OCI-LY1 (cell line): ENCODE measurements around the gene USPL1.

ENCODE experiments used
- H2AFZ ChIP-seq: fragments of 200-600 bp; sonication (generic), shearing (Covaris generic); 2 replicates; pipeline ENCODE4 v1.6.0; 2014; ENCODE audit warnings: antibody characterized with exemption, mild to moderate bottlenecking, low read length
- H3F3A ChIP-seq: fragments of 200-600 bp; sonication (generic), shearing (Covaris generic); 2 replicates; pipeline ENCODE4 v1.6.0; 2014; ENCODE audit warnings: mild to moderate bottlenecking, antibody characterized with exemption, low read length, moderate library complexity; ENCODE audit not compliant: insufficient read depth
- H3K27ac ChIP-seq: fragments of 200-600 bp; sonication (generic); 2 replicates; pipeline ENCODE4 v1.5.1; 2014; ENCODE audit warnings: low read length, mixed run types, mild to moderate bottlenecking, low read depth; ENCODE audit not compliant: poor library complexity, severe bottlenecking
- H3K27me3 ChIP-seq: fragments of 200-600 bp; sonication (generic); 2 replicates; pipeline ENCODE4 v1.6.0; 2014; ENCODE audit warnings: antibody characterized with exemption, mild to moderate bottlenecking, low read length, moderate library complexity; ENCODE audit not compliant: insufficient read depth
- H3K36me3 ChIP-seq: fragments of 200-600 bp; sonication (generic); 2 replicates; pipeline ENCODE4 v1.6.1; 2014; ENCODE audit warnings: mild to moderate bottlenecking, antibody characterized with exemption, low read length, moderate library complexity, mixed read lengths; ENCODE audit not compliant: insufficient read depth
- H3K4me1 ChIP-seq: fragments of 200-600 bp; sonication (generic); 2 replicates; pipeline ENCODE4 v1.5.1; 2014; ENCODE audit warnings: mild to moderate bottlenecking, low read length, moderate library complexity; ENCODE audit not compliant: insufficient read depth, severe bottlenecking
- H3K4me2 ChIP-seq: fragments of 200-600 bp; sonication (generic), shearing (Covaris generic); 2 replicates; pipeline ENCODE4 v1.6.1; 2014; ENCODE audit warnings: low read length
- H3K4me3 ChIP-seq: fragments of 200-600 bp; sonication (generic); 2 replicates; pipeline ENCODE4 v1.5.1; 2014; ENCODE audit warnings: low read length, low read depth, mild to moderate bottlenecking, mixed read lengths; ENCODE audit not compliant: poor library complexity, severe bottlenecking
- H3K79me2 ChIP-seq: fragments of 200-600 bp; shearing (Covaris generic); 2 replicates; pipeline ENCODE4 v1.6.1; 2016; ENCODE audit warnings: mixed run types, low read length, mixed read lengths; ENCODE audit not compliant: insufficient read depth
- H3K9ac ChIP-seq: fragments of 200-600 bp; sonication (generic), shearing (Covaris generic); 2 replicates; pipeline ENCODE4 v1.6.1; 2014; ENCODE audit warnings: mild to moderate bottlenecking, low read length, mixed read lengths
- H3K9me2 ChIP-seq: fragments of 200-600 bp; sonication (generic), shearing (Covaris generic); 2 replicates; pipeline ENCODE4 v1.6.1; 2014; ENCODE audit warnings: low read depth, mild to moderate bottlenecking, low read length, mixed read lengths
- H3K9me3 ChIP-seq: fragments of 200-600 bp; shearing (Covaris generic); 2 replicates; pipeline ENCODE4 v1.6.1; 2014; ENCODE audit warnings: low read length, mixed read lengths
- H4K20me1 ChIP-seq: fragments of 200-600 bp; sonication (generic), shearing (Covaris generic); 2 replicates; pipeline ENCODE4 v1.6.0; 2016; ENCODE audit warnings: mild to moderate bottlenecking, low read length; ENCODE audit not compliant: insufficient read depth
- EZH2 ChIP-seq: fragments of 200-600 bp; sonication (generic), shearing (Covaris generic); IDR thresholded peaks from 2 replicates; pipeline ENCODE4 v1.8.0; 2017; ENCODE audit warnings: borderline replicate concordance, mixed run types, mild to moderate bottlenecking, antibody characterized with exemption, low read length, moderate library complexity, mixed read lengths
- TF ChIP-seq, protein P1 (sequence below): fragments of 200-600 bp; sonication (generic), shearing (Covaris generic); IDR thresholded peaks from 2 replicates; pipeline ENCODE4 v1.5.1; 2017; ENCODE audit warnings: mild to moderate bottlenecking, antibody characterized with exemption, low read length, moderate library complexity, mixed read lengths

USPL1 gene

DNA sequence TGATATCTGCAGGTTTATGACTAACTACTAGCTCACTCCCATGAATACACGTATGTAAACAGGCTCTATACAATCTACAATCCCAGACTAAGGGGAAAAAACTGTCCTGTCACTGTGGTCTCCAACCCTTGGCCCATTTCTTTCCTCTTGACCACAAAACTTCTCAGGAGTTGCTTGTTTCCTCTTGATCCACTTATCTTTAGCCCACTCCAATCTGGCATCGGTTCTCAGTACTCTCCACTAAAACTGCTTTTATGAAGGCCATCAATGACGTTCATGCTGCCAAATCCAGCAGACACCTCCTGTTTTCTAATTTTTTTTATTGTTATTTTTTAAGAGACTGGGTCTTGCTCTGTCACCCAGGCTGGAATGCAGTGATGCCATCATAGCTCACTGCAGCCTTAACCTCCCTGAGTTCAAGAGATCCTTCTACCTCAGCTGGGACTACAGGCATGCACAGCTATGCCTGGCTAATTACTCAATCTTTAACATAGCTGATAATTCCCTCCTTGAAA lies 31.9 kb upstream of the USPL1 start:
- Histone ChIP-seq H3K9me2 (no peaks in the 10 kb centered on the region), H3K27ac (no peak overlapping the region), H3K9me3 (no peaks in the 10 kb centered on the region), H3K27me3 (no peaks in the 10 kb centered on the region), H3K9ac (no peak overlapping the region), H3K36me3 (no peaks in the 10 kb centered on the region), H2AFZ (no peak overlapping the region), H4K20me1 (no peaks in the 10 kb centered on the region), H3K4me3 (no peak overlapping the region), H3K4me2 (no peak overlapping the region), H3K4me1 (no peaks in the 10 kb centered on the region), H3F3A (no peaks in the 10 kb centered on the region), H3K79me2 (no peaks in the 10 kb centered on the region)
- TF ChIP-seq EZH2 = no peak
- TF ChIP-seq, protein P1, sequence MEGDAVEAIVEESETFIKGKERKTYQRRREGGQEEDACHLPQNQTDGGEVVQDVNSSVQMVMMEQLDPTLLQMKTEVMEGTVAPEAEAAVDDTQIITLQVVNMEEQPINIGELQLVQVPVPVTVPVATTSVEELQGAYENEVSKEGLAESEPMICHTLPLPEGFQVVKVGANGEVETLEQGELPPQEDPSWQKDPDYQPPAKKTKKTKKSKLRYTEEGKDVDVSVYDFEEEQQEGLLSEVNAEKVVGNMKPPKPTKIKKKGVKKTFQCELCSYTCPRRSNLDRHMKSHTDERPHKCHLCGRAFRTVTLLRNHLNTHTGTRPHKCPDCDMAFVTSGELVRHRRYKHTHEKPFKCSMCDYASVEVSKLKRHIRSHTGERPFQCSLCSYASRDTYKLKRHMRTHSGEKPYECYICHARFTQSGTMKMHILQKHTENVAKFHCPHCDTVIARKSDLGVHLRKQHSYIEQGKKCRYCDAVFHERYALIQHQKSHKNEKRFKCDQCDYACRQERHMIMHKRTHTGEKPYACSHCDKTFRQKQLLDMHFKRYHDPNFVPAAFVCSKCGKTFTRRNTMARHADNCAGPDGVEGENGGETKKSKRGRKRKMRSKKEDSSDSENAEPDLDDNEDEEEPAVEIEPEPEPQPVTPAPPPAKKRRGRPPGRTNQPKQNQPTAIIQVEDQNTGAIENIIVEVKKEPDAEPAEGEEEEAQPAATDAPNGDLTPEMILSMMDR = no peak

DNA sequence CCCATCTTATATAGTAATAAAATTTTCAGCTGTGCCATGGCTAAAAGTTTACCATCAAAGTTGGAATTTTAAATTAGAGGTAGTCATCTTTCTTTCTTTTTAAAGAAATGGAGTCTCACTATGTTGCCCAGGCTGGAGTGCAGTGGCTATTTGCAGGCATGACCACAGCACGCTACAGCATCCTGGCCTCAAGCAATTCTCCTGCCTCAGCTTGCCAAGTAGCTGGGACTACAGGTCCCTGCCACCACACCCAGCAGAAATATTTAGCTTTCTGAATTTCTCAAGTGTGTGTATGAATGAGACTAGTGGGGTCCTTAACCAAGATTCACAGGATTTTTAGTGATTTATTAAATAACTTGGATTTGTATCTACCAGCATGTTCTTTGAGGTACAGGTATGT lies 30.5 kb upstream of the USPL1 start:
- Histone ChIP-seq H3K4me1 (no peaks in the 10 kb centered on the region), H4K20me1 (no peaks in the 10 kb centered on the region), H3K79me2 (no peaks in the 10 kb centered on the region), H3K4me3 (no peak overlapping the region), H3K4me2 (no peak overlapping the region), H3F3A (no peaks in the 10 kb centered on the region), H3K9me2 (no peaks in the 10 kb centered on the region), H2AFZ (no peak overlapping the region), H3K27ac (no peak overlapping the region), H3K9me3 (no peaks in the 10 kb centered on the region), H3K36me3 (no peaks in the 10 kb centered on the region), H3K27me3 (no peaks in the 10 kb centered on the region), H3K9ac (no peak overlapping the region)
- TF ChIP-seq, protein P1 = no peak
- TF ChIP-seq EZH2 = no peak

DNA sequence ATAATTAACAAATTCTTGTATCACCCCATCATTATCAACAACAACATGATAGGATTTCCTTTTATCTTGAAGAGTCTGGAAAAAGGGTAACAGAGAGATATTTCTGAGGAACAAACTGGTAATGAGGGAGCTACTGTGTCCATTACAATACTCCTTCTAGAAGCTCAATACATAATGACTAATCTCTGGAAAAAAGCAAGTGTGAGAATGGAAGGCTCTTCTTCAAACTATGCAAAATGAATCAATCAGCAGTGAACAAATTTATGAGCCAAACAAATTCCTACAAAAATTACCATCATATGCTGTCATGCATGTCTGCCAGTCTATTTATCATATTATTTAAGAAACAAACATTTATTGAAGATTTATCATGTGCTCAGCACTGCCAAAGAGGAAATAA lies 30.0 kb upstream of the USPL1 start:
- Histone ChIP-seq H3K36me3 (no peaks in the 10 kb centered on the region), H3K4me3 (no peak overlapping the region), H3K4me1 (no peaks in the 10 kb centered on the region), H3K4me2 (no peak overlapping the region), H3K9ac (no peak overlapping the region), H3F3A (no peaks in the 10 kb centered on the region), H3K27me3 (no peaks in the 10 kb centered on the region), H3K27ac (no peak overlapping the region), H3K9me3 (no peaks in the 10 kb centered on the region), H2AFZ (no peak overlapping the region), H4K20me1 (no peaks in the 10 kb centered on the region), H3K79me2 (no peaks in the 10 kb centered on the region), H3K9me2 (no peaks in the 10 kb centered on the region)
- TF ChIP-seq, protein P1 = no peak
